NCI-H82 (cell line): ENCODE results near the gene BECN2.
A peak's percentile ranks its signal among the peaks of the same experiment; 100 is the strongest.

Experiments used
- DNase-seq: peaks from one replicate; lab custom pipeline; 2025; lab: John Stamatoyannopoulos, UW

Gene BECN2, protein sequence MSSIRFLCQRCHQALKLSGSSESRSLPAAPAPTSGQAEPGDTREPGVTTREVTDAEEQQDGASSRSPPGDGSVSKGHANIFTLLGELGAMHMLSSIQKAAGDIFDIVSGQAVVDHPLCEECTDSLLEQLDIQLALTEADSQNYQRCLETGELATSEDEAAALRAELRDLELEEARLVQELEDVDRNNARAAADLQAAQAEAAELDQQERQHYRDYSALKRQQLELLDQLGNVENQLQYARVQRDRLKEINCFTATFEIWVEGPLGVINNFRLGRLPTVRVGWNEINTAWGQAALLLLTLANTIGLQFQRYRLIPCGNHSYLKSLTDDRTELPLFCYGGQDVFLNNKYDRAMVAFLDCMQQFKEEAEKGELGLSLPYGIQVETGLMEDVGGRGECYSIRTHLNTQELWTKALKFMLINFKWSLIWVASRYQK

DNA sequence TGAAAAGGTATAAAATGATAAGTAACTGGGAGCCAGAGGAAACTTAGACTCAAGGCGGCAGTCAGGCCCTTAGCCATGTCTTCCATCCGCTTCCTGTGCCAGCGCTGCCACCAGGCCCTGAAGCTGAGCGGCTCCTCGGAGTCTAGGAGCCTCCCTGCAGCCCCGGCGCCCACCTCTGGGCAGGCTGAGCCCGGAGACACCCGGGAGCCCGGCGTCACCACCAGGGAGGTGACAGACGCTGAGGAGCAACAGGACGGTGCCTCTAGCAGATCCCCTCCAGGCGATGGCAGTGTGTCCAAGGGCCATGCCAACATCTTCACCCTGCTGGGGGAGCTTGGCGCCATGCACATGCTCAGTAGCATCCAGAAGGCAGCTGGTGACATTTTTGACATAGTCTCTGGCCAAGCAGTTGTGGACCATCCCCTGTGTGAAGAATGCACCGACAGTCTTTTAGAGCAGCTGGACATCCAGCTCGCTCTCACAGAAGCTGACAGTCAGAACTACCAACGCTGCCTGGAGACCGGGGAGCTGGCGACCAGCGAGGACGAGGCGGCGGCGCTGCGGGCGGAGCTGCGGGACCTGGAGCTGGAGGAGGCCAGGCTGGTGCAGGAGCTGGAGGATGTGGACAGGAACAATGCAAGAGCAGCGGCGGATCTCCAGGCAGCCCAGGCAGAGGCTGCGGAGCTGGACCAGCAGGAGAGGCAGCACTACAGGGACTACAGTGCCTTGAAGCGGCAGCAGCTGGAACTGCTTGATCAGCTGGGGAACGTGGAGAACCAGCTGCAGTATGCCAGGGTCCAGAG lies at the start of gene BECN2:
Gene BECN2, plus strand, starts transcription at position 76 of the 803 bp plus-strand sequence. Its CDS starts 0 bp downstream, at position 76.
- peak; percentile 52 for DNase-seq

DNA sequence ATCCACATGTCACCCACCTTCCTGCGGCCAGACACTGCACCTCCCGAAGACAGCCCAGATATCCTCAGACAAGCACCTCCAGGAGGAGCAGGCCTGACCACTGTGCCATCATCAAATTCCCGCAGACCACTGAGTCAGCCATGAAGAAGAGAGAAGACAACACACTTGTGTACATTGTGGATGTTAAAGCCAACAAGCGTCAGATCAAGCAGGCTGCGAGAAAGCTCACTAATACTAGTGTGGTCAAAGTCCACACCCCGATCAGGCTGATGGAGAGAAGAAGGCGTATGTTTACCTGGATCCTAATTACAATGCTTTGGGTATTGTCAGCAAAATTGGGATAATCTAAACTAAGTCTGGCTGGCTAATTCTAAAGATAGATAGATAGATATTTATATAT lies 41.4 kb upstream of the BECN2 start:
- no peak for DNase-seq

DNA sequence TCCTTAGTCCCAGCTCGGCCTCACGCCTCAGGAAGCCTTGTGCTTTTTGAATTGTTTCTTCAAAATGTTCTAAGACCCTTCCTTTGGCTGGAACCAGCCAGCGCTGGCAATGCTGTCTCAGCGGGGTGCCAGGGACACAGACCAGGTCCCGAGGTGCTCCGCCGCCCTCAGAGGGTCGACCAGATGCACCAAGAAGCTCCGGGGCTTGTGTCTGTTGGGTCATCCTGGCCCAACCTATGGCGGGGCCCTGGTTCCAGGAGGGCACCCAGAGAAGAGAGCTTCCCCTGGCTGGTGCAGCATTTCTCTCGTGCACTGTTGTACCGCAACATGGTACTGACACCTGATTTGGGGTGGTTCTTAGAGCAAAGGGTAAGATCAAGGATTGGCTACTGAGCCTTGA lies 40.1 kb upstream of the BECN2 start:
- DNase-seq = no peak

DNA sequence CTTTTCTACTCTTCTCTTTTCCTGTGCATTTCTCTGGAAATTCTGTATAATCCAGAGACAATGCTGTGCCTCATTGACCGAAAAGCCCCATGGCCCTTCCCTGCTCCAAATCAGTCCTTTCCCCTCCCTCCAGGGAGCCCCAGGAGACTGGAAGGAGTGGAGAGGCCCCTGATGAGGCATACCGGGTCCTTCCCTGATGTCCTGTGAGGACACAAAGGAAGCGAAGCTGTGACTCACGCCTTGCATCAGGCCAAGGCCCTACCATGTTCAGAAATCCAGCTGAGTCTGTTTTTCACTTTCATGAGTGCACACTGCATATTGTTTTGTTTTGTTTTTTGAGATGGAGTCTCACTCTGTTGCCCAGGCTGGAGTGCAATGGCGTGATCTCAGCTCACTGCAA lies 38.7 kb upstream of the BECN2 start:
- DNase-seq = no peak

DNA sequence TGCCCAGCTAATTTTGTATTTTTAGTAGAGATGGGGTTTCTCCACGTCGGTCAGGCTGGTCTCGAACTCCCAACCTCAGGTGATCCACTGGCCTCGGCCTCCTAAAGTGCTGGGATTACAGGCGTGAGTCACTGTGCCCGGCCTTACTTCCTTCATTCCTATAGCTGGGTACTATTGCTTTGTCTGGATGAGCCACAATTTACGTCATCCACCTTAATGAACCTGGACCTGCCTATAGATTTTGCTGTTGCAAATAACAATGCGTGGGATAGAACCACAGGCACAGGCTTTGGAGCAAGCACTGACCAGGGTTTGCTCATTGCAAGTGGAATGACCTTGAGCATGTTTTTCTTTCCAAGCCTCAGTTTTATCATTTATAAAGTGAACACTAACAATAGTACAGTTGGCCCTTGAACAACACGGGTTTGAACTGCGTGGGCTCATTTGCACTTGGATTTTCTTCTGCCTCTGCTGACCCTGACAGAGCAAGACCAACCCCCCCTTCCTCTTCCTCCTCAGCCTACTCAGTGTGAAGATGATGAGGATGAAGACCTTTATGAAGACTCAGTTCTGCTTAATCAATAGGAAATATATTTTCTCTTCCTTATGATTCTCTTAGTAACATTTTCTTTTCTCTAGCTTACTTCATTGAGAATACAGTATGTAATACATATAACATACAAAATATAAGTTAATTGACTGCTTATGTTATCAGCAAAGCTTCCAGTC lies 33.3 kb upstream of the BECN2 start:
- no peak for DNase-seq

DNA sequence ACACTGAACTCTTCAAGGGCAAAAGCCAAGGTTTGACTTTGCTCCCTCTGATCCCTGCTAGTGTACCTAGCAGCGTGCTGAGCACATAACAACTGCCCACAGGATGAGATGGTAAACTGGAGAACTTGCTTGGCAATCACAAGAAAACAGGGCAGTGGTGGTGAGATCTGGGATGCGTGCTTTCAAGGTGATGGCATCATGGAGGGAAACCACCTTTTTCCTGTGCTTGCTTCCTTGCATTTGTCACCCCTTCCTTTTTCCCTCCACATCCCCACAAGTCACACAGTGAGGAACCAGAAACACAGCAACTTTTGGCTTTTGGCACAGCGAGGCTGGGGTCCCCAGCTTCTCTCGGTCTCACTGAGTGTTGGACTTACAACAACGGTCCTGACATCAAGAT lies 31.4 kb upstream of the BECN2 start:
- DNase-seq = no peak

DNA sequence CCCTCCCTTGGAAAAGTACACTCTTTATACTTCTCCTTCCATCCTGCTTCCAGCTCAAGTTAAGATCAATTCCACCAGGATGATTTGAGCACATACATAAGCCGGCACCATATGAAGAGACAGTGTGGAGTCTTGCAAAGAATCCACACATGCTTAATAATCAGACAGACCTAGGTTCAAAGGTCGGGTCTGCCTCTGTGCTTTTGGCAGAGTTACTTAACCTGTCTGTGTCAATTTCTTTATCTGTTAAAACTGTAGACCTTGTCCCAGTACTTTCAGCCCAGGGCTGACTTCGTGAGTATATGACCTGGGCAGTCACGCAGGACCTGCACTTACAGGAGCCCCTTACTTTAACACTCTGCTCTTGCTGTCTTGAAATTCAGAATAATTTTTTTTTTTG lies 30.2 kb upstream of the BECN2 start:
- DNase-seq = no peak

DNA sequence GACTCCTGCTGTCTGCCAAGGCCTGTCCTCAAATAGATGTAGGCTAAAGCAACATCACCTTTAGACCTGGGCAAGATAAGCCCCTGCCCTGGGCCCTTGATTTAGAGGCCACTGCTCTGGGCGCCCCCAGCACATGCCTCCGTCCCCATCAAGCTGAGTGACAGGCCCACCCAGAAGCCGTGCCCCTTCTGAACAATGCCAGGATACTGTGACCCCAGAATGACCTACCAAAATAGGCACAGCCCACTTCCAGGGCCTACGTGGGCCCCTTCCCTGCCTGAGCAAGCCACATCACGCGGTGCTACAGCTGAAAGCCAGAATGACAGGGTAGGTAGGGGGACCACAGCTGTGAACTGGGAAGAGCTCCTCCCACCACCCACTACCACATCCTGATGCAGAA lies 24.7 kb upstream of the BECN2 start:
- no peak for DNase-seq

DNA sequence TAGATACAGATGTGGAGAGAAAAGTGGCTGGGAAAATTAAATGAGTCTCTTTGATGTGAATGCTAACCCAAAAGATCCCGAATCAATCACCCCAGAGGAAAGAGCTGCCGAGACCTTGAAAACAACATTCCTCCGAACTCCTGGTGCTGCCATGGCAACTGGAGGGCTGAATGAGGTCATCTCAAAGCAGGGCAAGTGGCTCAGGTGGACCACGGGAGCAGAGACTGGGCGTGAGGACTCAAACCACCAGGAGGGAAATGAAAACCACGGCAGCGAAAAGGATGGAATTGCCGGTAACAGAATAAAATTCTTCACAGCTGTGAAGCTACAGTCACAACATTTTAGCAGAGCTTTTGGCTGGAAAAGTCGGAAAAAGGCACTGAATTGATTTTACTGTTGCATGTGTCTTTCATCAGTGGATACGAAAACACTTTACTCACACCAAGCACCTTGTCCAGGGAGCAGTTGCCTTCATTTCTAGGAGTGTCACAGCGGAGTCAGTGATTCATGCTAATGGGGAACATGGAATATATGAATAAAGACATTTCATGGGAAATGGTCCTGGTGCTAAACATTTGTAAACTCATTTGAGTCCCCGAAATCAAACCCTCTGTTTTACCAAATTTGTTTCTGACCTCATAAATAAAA lies 23.2 kb upstream of the BECN2 start:
- DNase-seq = no peak

DNA sequence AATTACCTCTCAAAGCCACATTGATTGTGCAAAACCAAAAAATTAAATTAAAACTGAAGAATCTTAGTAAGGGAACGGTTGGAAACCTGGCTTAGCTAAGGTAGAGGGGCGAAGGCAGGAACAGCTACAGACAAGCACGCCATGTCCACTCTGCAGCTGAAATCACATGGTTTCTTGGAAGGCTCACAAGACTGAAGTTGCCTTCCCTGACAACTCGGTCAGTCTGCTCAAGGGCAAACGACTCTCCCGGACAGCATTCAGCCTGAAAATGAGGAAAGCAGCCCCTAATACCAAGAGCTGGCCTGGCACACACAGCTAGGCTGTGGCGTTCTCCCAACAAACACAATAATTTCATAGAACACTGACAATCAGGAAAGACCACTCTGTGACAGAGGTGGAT lies 22.7 kb upstream of the BECN2 start:
- no peak for DNase-seq

DNA sequence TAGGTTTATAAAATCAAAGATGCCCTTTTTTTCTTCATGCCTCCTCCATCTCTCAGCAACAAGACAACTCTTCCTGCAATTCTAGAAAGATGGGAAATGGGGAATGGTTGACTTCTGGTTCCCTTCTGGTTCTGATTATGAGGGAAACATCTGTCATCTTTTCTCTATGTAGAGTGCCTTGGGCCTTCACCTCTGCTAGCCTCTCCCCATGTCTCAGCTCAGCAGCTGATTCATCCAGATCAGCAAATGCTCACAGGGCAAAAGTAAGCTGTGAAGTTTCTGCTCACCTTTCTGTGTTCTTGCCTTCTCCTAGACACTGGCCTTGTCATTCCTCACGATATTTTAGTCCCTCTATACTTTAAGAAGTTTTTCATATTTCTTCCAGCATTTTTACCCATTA lies 17.8 kb upstream of the BECN2 start:
- no peak for DNase-seq

DNA sequence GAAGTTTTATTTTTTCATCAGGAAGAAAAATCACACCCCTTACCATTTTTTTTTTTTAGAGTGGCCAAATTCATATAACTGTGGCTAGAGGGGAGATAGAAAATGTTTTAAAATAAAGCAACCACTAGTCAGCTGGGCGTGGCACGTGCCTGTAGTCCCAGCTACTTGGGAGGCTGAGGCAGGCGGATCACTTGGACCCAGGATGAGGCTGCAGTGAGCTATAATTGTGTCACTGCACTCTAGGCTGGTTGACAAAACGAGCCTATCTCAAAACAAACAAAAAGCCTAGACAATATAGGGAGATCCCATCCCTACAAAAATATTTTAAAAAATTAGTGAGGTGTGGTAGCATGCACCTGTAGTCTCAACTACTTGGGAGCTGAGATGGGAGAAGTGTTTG lies 14.8 kb upstream of the BECN2 start:
- no peak for DNase-seq

DNA sequence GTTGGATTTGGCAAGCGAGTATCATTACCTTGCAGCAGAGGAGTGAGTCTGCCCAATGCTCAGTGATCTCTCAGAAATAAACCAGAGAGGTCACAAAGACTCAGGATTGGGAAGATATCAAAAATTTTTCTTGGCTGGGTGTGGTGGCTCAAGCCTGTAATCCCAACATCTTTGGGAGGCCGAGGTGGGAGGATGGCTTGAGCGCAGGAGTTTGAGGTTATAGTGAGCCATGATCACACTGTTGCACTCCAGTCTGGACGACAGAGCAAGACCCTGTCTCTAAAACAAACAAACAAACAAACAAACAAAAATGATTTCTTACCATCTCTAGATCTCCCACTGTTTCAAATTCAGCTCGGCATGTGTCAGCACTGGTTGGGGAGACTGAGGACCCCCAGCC lies 13.3 kb upstream of the BECN2 start:
- DNase-seq = no peak

DNA sequence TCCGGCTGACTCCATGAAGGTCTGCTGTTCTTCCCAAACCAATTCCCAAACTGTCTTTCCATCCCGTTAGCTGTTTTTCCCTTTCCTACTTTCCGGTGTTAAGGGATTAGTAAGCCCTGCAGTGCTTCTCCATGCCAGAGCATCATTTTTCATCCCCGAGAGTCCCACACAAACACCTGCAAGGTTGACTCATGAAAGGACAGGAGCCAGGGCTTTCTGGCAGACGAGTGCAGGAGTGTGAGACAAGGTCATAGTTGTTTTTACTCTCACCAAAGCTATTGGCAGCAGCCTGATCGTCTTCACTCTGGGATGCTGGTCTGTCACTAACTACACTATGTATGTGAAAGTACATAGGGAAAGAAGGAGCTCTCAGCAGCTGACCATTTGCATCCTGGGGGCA lies 10.2 kb upstream of the BECN2 start:
- no peak for DNase-seq

DNA sequence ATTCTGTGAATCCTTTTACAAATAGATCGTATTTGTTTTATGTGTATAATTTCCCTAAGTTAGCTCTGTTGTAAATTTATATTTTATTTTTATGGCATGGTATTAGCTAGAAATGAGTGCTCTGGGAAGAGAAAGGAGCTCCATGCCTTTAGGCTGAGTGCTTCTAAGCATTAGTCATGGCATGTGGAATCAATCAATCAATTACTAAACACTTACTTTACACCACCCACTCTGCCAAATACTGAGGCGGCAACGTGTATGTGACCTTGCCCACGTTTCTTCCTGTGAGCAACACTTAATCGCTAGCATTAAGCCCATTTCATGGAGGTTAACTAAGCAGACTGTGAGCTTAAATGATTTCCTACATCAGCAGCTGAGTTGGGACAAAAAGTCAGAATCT lies 7.2 kb upstream of the BECN2 start:
- no peak for DNase-seq

DNA sequence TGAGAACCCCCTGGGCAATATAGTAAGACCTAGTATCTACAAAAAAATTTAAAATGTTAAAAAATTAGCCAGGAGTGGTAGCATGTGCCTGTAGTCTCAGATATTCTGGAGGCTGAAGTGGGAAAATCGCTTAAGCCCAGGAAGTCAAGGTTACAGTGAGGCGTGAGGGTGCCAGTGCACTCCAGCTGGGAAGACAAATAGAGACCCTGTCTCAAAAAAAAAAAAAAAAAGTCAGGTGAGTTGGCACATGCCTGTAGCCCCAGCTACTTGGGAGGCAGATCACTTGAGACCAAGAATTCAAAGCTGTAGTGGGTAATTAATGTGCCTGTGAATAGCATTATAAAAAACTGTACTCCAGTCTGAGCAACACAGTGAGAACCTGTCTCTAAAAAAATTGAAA lies 4.6 kb downstream of the BECN2 start:
- no peak for DNase-seq

DNA sequence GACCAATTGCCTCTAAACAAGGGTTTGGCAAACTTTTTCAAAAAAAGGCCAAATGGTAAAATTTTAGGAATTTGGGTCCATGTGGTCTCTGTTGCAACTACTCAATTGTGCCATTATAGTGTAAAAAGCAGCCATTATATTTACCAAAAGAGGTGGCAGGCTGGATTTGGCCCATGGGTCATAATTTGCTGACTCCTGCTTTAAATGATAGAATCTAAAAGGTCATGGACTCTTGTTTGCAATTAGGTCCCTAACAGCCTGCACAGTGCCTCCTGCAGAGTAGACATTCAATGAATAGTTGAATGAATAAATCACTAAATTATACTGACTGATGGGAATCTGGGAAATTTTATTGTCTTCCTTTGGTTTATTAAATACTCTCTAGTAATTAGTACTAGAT lies 6.2 kb downstream of the BECN2 start:
- no peak for DNase-seq

DNA sequence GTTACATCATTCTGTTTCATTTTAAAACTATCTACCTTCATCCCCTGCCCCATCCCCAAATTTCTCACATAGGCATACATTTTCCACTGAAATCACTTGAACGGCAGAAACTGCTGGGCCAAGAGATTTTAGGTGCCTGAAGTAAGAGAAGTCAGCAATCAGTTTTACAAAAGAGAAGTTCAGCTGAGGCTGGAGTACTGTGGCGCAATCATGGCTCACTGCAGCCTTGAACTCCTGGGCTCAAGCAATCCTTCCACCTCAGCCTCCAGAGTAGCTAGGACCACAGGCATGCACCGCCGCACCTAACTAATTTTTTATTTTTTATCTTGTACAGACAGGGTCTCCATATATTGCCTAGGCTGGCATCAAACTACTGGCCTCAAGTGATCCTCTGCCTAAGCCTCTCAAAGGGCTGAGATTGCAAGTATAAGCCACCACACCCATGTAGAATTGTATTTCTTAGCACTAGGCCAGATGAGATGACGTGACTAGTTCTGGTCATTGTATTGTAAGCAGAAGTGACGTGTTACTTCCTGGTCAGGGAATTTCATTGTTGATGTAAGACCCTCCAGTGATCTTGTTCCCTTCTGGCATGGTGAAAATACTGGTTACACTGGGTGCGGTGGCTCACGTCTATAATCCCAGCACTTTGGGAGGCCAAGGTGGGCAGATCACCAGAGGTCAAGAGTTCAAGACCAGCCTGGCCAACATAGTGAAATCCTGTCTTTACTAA lies 7.1 kb downstream of the BECN2 start:
- no peak for DNase-seq

DNA sequence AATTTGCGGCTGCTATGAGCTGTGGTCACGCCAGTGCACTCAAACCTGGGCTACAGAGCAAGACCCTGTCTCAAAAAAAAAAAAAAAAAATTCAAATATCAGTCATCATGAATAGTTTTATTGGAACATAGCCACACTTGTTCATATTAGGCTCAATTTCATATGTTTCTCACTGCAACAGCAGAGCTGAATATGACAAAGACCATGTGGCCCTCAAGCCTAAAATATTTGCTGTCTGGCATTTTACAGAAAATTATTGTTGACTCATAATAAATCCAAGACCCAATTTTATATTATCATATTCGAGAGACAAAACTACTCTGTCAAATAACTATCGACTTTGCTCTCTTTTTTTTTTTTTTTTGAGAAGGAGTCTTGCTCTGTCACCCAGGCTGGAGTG lies 11.0 kb downstream of the BECN2 start:
- DNase-seq = no peak

DNA sequence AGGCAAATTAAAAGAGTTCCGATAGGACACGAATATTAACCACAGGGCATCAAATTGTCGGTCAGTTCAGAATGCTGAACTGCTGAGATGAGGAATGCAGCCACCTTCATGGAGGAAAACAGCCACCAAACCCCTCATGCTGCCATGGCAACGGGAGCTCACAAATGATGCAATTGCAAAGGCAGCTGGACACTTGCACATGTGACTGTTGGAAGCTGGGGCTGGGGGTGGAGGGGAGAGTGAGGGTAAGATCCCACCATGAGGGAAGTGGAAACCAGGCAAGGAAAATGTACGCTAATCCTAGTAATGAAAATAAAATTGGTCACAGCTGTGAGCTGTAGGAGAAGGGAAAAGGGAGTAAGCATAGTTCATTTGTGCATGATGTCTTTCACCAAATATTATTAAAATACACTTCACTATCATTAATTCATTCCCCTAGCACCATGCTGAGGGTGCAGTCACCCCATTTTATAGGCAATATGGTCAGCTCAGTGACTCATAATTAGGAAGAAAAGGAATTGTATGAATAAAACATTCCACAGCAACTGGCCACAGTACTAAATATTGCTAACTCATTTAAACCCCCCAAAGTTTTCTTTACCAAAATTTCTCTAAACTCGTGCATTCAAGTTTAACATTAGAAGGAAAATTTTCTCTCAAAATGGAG lies 15.3 kb downstream of the BECN2 start:
- peak; percentile 18 for DNase-seq

DNA sequence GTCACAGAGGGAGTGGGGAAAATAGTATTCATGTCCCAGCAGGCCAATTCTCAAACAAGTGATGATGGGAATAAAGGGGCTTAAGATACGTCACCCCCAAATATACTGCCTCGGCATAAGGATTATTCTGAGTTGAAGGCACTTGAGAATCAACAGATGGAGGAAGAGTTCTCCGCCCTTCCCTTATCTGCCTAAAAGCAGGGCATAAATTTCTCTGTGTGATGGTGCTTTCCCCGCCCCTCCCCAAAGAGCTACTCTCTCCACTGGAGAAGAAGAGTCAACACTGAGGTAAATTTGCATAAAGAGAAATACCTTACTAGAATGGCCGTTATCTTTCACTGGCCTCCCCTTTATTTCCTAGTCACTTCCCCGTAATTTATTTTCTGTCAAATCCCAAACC lies 18.7 kb downstream of the BECN2 start:
- no peak for DNase-seq
